ENCODE measurements around the gene TUFT1. TPM values are rescaled to one million over a fixed set of nuclear protein-coding genes. Genes with fewer than 3 reads are reported as not detected.

The TUFT1 gene
- total RNA-seq, 1 donor = 16.3 TPM

GRCh38 chr1:151499930-151500329, 40.2 kb upstream of the TUFT1 start:
- Histone ChIP-seq H3K4me1 (ENCODE audit: insufficient read depth, low read length) (peaks cover 2% of the 10 kb centered on the region), H3K27me3 (ENCODE audit: insufficient read depth, low read length) (peaks cover 33% of the 10 kb centered on the region), H2AFZ (ENCODE audit: low read length) (no peak overlapping the region), H3K4me3 (ENCODE audit: insufficient read depth, low read length) (no peak overlapping the region), H3K36me3 (ENCODE audit: insufficient read depth, low read length) (no peaks in the 10 kb centered on the region), H3K79me2 (ENCODE audit: insufficient read depth, low read length) (no peaks in the 10 kb centered on the region), H4K20me1 (ENCODE audit: insufficient read depth, low read length) (no peaks in the 10 kb centered on the region), H3K4me2 (ENCODE audit: insufficient read depth, low read length) (no peak overlapping the region), H3K27ac (ENCODE audit: low read depth, low read length) (no peak overlapping the region), H3K9me3 (ENCODE audit: low read depth, low read length) (no peaks in the 10 kb centered on the region)
- TF ChIP-seq, protein P1, sequence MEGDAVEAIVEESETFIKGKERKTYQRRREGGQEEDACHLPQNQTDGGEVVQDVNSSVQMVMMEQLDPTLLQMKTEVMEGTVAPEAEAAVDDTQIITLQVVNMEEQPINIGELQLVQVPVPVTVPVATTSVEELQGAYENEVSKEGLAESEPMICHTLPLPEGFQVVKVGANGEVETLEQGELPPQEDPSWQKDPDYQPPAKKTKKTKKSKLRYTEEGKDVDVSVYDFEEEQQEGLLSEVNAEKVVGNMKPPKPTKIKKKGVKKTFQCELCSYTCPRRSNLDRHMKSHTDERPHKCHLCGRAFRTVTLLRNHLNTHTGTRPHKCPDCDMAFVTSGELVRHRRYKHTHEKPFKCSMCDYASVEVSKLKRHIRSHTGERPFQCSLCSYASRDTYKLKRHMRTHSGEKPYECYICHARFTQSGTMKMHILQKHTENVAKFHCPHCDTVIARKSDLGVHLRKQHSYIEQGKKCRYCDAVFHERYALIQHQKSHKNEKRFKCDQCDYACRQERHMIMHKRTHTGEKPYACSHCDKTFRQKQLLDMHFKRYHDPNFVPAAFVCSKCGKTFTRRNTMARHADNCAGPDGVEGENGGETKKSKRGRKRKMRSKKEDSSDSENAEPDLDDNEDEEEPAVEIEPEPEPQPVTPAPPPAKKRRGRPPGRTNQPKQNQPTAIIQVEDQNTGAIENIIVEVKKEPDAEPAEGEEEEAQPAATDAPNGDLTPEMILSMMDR (IDR thresholded peaks at IDR 0.05; ENCODE audit: extremely low read depth, low read depth, low read length) = no peak
- DNase-seq (ENCODE audit: insufficient read length, low spot score, missing footprints) = no peak

GRCh38 chr1:151501474-151501873, 38.6 kb upstream of the TUFT1 start:
- H3K36me3 ChIP-seq (ENCODE audit: insufficient read depth, low read length) = no peaks in the 10 kb centered on the region
- H3K79me2 ChIP-seq (ENCODE audit: insufficient read depth, low read length) = no peaks in the 10 kb centered on the region
- H3K4me3 ChIP-seq (ENCODE audit: insufficient read depth, low read length) = no peak overlapping the region
- H3K9me3 ChIP-seq (ENCODE audit: low read depth, low read length) = no peaks in the 10 kb centered on the region
- H4K20me1 ChIP-seq (ENCODE audit: insufficient read depth, low read length) = no peaks in the 10 kb centered on the region
- H3K4me1 ChIP-seq (ENCODE audit: insufficient read depth, low read length) = no peaks in the 10 kb centered on the region
- TF ChIP-seq, protein P1 (IDR thresholded peaks at IDR 0.05; ENCODE audit: extremely low read depth, low read depth, low read length) = peak; percentile 26
- no peak overlapping the region for H2AFZ ChIP-seq (ENCODE audit: low read length)
- no peak overlapping the region for H3K4me2 ChIP-seq (ENCODE audit: insufficient read depth, low read length)
- H3K27me3 ChIP-seq (ENCODE audit: insufficient read depth, low read length) = peaks cover 40% of the 10 kb centered on the region
- H3K27ac ChIP-seq (ENCODE audit: low read depth, low read length) = no peak overlapping the region
- no peak for DNase-seq (ENCODE audit: insufficient read length, low spot score, missing footprints)

DNA sequence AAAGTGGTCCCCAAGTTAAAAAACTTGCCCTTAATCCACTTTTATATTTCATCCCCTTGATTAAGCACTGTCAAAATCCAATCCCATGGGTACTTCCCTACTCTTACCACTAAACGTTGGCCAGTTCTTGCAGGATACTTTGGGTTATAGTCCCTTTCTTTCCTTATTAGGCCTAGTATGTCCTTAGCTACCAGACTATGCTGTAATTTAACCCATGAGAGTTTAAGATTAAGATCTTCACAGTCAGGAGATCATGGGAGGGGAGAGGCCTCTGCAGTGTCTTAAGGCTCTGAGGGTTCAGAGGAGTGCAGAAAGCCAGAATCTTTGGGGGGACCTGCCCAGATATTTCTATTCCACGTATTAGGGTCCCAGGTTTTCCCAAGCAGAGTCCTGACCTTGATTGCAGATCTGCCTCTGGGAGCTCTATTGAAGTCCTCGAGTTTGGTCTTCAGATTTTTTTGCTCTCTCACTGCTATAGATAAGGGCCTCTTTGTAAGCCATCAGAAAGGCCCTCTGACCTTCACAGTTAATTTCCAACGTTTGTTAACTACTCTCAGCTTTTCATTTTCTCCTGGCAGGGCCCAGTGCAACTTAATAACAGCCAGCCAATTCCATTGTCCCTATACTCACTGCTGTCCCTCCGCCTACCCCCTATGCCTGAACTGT, 37.9 kb upstream of the TUFT1 start:
- Histone ChIP-seq H3K4me2 (ENCODE audit: insufficient read depth, low read length) (no peak overlapping the region), H3K27me3 (ENCODE audit: insufficient read depth, low read length) (peaks cover 44% of the 10 kb centered on the region), H3K4me1 (ENCODE audit: insufficient read depth, low read length) (no peaks in the 10 kb centered on the region), H3K27ac (ENCODE audit: low read depth, low read length) (no peak overlapping the region), H3K36me3 (ENCODE audit: insufficient read depth, low read length) (no peaks in the 10 kb centered on the region), H3K79me2 (ENCODE audit: insufficient read depth, low read length) (no peaks in the 10 kb centered on the region), H3K9me3 (ENCODE audit: low read depth, low read length) (no peaks in the 10 kb centered on the region), H3K4me3 (ENCODE audit: insufficient read depth, low read length) (no peak overlapping the region), H4K20me1 (ENCODE audit: insufficient read depth, low read length) (no peaks in the 10 kb centered on the region), H2AFZ (ENCODE audit: low read length) (no peak overlapping the region)
- DNase-seq (ENCODE audit: insufficient read length, low spot score, missing footprints) = no peak
- TF ChIP-seq, protein P1 (IDR thresholded peaks at IDR 0.05; ENCODE audit: extremely low read depth, low read depth, low read length) = no peak

DNA sequence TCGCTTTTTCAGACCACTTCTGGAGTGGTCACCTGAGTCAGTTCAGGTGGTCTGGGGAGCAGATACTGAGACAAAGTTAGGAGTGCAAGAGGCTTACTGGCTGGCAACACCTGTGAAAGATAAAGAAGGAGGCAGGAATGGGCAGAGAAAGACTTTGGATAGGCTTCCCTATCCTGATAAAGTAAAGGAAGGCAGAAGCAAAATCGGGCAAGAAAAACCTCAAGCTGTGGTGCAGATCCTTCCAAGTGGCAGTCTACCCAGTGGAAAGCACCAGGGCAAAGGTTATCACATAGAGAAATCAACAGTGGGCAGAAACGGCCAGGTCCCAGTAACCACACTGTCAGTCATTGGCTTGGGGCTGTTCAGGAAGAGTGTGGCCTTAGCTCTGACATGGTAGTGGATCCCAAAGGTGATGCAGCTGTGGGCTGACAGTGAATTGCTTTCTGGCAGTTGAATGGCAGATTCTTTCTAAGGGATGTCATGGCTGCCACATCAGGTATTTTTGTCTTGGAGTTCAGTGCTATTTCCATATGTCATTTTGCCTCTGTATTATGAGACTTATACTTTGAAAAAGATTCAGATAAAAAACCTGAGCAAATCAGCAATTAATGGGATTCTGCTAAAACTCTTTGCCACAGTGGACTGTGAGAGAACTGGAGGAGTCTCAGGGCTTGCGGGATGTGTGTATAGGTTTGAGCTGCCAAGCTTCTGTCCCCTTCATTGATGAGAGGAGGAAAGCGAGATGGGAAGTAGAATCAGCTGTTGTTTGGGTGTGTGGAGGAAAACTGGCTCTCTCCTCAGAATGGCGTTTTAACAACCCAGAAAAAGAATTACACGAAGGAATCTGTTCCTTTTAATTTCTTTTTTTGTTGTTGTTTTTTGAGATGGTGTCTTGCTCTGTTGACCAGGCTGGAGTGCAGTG, 37.0 kb upstream of the TUFT1 start:
- DNase-seq (ENCODE audit: insufficient read length, low spot score, missing footprints) = no peak
- Histone ChIP-seq H3K9me3 (ENCODE audit: low read depth, low read length) (no peaks in the 10 kb centered on the region), H3K27ac (ENCODE audit: low read depth, low read length) (no peak overlapping the region), H3K4me1 (ENCODE audit: insufficient read depth, low read length) (no peaks in the 10 kb centered on the region), H2AFZ (ENCODE audit: low read length) (no peak overlapping the region), H4K20me1 (ENCODE audit: insufficient read depth, low read length) (no peaks in the 10 kb centered on the region), H3K36me3 (ENCODE audit: insufficient read depth, low read length) (no peaks in the 10 kb centered on the region), H3K4me2 (ENCODE audit: insufficient read depth, low read length) (no peak overlapping the region), H3K79me2 (ENCODE audit: insufficient read depth, low read length) (no peaks in the 10 kb centered on the region), H3K27me3 (ENCODE audit: insufficient read depth, low read length) (peaks cover 46% of the 10 kb centered on the region), H3K4me3 (ENCODE audit: insufficient read depth, low read length) (no peak overlapping the region)
- TF ChIP-seq, protein P1 (IDR thresholded peaks at IDR 0.05; ENCODE audit: extremely low read depth, low read depth, low read length) = no peak
